Prostate gland (tissue), 2 donors: ENCODE results near the gene SRRM1. TPM values are rescaled to one million over a fixed set of nuclear protein-coding genes. Genes with fewer than 3 reads are reported as not detected.

Experiments
- DNase-seq: peaks from one replicate; pipeline ENCODE4 v3.0.0-alpha.2; 2019; ENCODE audit warnings: low spot score
- H3K27ac ChIP-seq, 2 donors: fragments of 200-600 bp; sonication (generic); 2 replicates each; pipeline ENCODE4 v1.5.1; 2017 to 2019
- H3K27me3 ChIP-seq: fragments of 200-600 bp; sonication (generic); replicated peaks from 2 replicates; pipeline ENCODE4 v1.5.1; 2019; ENCODE audit not compliant: insufficient read depth
- H3K36me3 ChIP-seq, 2 donors: fragments of 200-600 bp; sonication (generic); 1 replicate in 1 of 2; 2 replicates in 1 of 2; pipeline versions ENCODE4 v1.5.1 to v1.8.1; 2017 to 2019
- H3K4me1 ChIP-seq: fragments of 200-600 bp; sonication (generic); replicated peaks from 2 replicates; pipeline ENCODE4 v1.5.1; 2019
- H3K4me3 ChIP-seq, 2 donors: fragments of 200-600 bp; sonication (generic); 2 replicates each; pipeline ENCODE4 v1.5.1; 2017 to 2019
- H3K9me3 ChIP-seq: fragments of 200-600 bp; sonication (generic); 2 replicates; pipeline ENCODE4 v1.5.1; 2017
- CTCF ChIP-seq, 4 experiments: fragments of 200-600 bp in 2 of 4; fragments of 450-650 bp in 2 of 4; sonication (generic) in 2 of 4; IDR thresholded peaks; 1 replicate in 3 of 4; 2 replicates in 1 of 4; pipeline ENCODE4 v1.5.1; 2016 to 2019; ENCODE audit warnings: antibody characterized with exemption in 4 of 4, mild to moderate bottlenecking in 2 of 4, moderate library complexity in 2 of 4
- POLR2A ChIP-seq: fragments of 450-650 bp; IDR thresholded peaks from one replicate; pipeline ENCODE4 v1.6.1; 2016; ENCODE audit warnings: antibody characterized with exemption, mild to moderate bottlenecking
- POLR2AphosphoS5 ChIP-seq: sonication (generic); formaldehyde crosslinking; IDR thresholded peaks from one replicate; pipeline ENCODE4 v1.6.1; 2017; ENCODE audit warnings: antibody characterized with exemption
- WGBS: methylation state at CpG from one replicate; pipeline ENCODE4 v1.1.5; 2018; 5-methylcytosine and 5-hydroxymethylcytosine counted together
- intact Hi-C: fragments of 100-400 bp; cut with DNase I; formaldehyde crosslinking; loops from one replicate; pipeline ENCODE4 v1.14.2; 2022
- total RNA-seq, 2 donors: library from RNA; depleted of rRNA; stranded (reverse); fragments of >200 nt; gene quantifications; one replicate each; pipeline ENCODE4 v1.1.0, GENCODE V29; 2016

SRRM1 gene
- total RNA-seq, 2 donors from 2014 or later = 119 to 147 TPM

GRCh38 chr1:24707687-24708086, 64.6 kb downstream of the SRRM1 start:
- Histone ChIP-seq H3K4me3 (no peak overlapping the region), H3K9me3 (no peaks in the 10 kb centered on the region), H3K27ac (no peak overlapping the region), H3K4me1 (no peaks in the 10 kb centered on the region), H3K36me3 (no peaks in the 10 kb centered on the region), H3K27me3 (no peaks in the 10 kb centered on the region)
- WGBS = 94% methylated on average over 4 of the region's 4 CpGs
- no peak for DNase-seq
- intact Hi-C loops = no loop called here
- no peak for TF ChIP-seq CTCF (IDR thresholded peaks at IDR 0.05)

GRCh38 chr1:24708938-24709337, 65.8 kb downstream of the SRRM1 start:
- Histone ChIP-seq H3K27me3 (no peaks in the 10 kb centered on the region), H3K36me3 (no peaks in the 10 kb centered on the region), H3K4me1 (no peaks in the 10 kb centered on the region)

GRCh38 chr1:24709791-24710441, 66.8 kb downstream of the SRRM1 start:
- H3K27me3 ChIP-seq = no peaks in the 10 kb centered on the region
- H3K4me3 ChIP-seq = no peak overlapping the region
- no peak for TF ChIP-seq POLR2A
- TF ChIP-seq POLR2AphosphoS5 = no peak
- no peak for TF ChIP-seq CTCF (IDR thresholded peaks at IDR 0.05)
- DNase-seq = no peak
- no peaks in the 10 kb centered on the region for H3K36me3 ChIP-seq
- intact Hi-C loops = no loop called here
- no peaks in the 10 kb centered on the region for H3K9me3 ChIP-seq
- WGBS = 72% methylated on average over 5 of the region's 5 CpGs
- no peaks in the 10 kb centered on the region for H3K4me1 ChIP-seq
- H3K27ac ChIP-seq = no peak overlapping the region

More at GRCh38 chr1:24708938-24709337, 65.8 kb downstream of the SRRM1 start:
- Histone ChIP-seq H3K27ac (no peak overlapping the region), H3K4me3 (no peak overlapping the region), H3K9me3 (no peaks in the 10 kb centered on the region)
- 91% methylated on average over 4 of the region's 4 CpGs for WGBS
- no peak for DNase-seq
- TF ChIP-seq CTCF (IDR thresholded peaks at IDR 0.05) (no peak), POLR2A (no peak), POLR2AphosphoS5 (no peak)
- intact Hi-C loops = no loop called here

- WGBS = 90% methylated on average over 4 of the region's 4 CpGs
- H3K27me3 ChIP-seq = no peaks in the 10 kb centered on the region
- no peak overlapping the region for H3K27ac ChIP-seq
- H3K4me1 ChIP-seq = no peaks in the 10 kb centered on the region
- no peaks in the 10 kb centered on the region for H3K9me3 ChIP-seq
- H3K36me3 ChIP-seq = no peaks in the 10 kb centered on the region
- intact Hi-C loops = no loop called here
- no peak overlapping the region for H3K4me3 ChIP-seq
- DNase-seq = no peak
- TF ChIP-seq POLR2AphosphoS5 (no peak), POLR2A (no peak), CTCF (IDR thresholded peaks at IDR 0.05) (no peak)
These were observed 68.2 kb downstream of the SRRM1 start for GRCh38 chr1:24711329-24711728.

GRCh38 chr1:24713176-24713575, 70.1 kb downstream of the SRRM1 start:
- WGBS = 95% methylated on average over 4 of the region's 4 CpGs
- no peak for TF ChIP-seq POLR2AphosphoS5
- H3K4me3 ChIP-seq = no peak overlapping the region

More at GRCh38 chr1:24713176-24713575, 70.1 kb downstream of the SRRM1 start:
- intact Hi-C loops = no loop called here
- Histone ChIP-seq H3K9me3 (no peaks in the 10 kb centered on the region), H3K4me1 (no peaks in the 10 kb centered on the region), H3K36me3 (no peaks in the 10 kb centered on the region), H3K27ac (no peak overlapping the region), H3K27me3 (no peaks in the 10 kb centered on the region)
- DNase-seq = no peak
